ENCODE results near the gene RBM23. TPM values are rescaled to one million over a fixed set of nuclear protein-coding genes. Genes with fewer than 3 reads are reported as not detected.
A peak's percentile ranks its signal among the peaks of the same experiment; 100 is the strongest.
"Not testable (repeated sequence)": the region's sequence is repeated elsewhere in the genome, so short reads cannot be mapped to it uniquely, and the experiment has no call there.

RBM23 gene
- total RNA-seq, 1 experiment from 2014 or later = 78.0 TPM

- in situ Hi-C loops (cut with HindIII; ENCODE audit: low sequenced_read_pairs) = no loop called here
- peak; percentile 68 for DNase-seq (ENCODE audit: low spot score)
Measured at GRCh38 chr14:22872033-22872832, 46.7 kb downstream of the RBM23 start.

DNA sequence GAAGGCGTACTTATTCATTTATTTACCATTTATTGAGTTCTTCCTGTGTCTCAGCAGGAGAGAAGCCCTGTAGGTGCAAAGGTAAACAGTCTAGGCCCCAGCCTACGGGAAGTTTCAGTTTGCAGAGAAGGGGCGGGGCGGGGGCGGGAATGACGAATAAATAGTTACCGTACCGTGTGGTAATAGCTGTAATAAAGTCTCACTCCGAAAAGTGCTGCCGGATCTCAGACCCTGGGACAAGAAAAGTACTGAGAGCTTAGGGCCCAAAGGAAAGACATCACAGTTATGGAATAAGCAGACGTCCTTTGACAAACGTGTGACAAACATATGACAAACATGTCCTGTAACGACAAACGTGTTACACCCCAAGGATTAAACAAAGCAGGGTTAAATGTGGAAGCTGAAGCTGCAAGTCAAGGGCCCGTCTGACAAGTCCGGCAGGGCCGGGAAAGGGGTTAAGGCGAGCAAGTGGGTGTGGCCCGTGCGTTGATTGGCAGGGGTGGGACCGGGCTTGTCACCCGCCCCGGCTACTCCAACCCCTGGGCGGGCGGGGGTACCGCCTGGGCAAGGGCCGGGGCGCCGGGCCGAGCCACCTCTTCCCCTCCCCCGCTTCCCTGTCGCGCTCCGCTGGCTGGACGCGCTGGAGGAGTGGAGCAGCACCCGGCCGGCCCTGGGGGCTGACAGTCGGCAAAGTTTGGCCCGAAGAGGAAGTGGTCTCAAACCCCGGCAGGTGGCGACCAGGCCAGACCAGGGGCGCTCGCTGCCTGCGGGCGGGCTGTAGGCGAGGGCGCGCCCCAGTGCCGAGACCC is 47.5 kb downstream of the RBM23 start, which contains the start of gene LRP10:
Gene LRP10, plus strand, starts transcription at position 517 of the 809 bp plus-strand sequence. CDS start 564 bp downstream, outside the sequence.
- in situ Hi-C loops (cut with HindIII; ENCODE audit: low sequenced_read_pairs) = no loop called here
- DNase-seq (ENCODE audit: low spot score) = peak; percentile 71

DNA sequence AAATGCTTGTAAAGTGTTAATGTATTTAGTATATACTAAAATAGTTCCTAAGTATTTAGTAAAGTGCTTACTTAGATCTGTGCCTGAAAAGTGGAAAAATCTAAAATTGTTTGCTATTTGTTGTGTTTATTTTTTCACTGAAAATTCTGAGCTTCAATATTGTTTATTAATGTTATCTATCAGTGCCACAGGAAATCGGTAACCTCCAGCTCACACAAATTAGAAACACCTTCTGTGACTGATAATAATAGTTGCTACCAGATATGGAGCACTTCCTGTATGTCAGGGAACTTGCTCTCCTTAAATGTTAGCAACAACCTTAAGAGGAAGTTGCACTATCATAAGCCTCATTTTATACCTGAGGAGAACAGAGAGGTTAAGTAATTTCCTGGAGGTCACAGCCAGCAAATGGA is 48.1 kb downstream of the RBM23 start:
- in situ Hi-C loops (cut with HindIII; ENCODE audit: low sequenced_read_pairs) = no loop called here

DNA sequence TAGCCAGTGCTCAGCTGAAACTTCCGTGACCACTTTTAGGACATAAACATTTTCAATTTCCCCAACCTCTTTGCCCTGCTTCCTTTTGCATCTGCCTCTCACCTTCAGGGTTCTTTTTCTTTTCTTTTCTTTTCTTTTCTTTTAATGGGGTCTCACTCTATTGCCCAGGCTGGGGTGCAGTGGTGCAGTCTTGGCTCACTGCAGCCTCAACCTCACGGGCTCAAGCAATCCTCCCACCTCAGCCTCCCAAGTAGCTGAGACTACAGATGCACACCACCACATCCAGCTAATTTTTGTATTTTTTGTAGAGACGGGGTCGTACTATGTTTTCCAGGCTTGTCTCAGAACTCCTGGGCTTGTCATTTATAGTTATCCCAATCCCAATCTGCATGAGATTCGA is 52.1 kb downstream of the RBM23 start:
- in situ Hi-C loops (cut with HindIII; ENCODE audit: low sequenced_read_pairs) = no loop called here
- DNase-seq (ENCODE audit: low spot score) = no peak

More for the DNA sequence above, 48.1 kb downstream of the RBM23 start:
- no peak for DNase-seq (ENCODE audit: low spot score)

- in situ Hi-C loops (cut with HindIII; ENCODE audit: low sequenced_read_pairs) = no loop called here
- DNase-seq (ENCODE audit: low spot score) = no peak
Measured at GRCh38 chr14:22865424-22866405, 53.2 kb downstream of the RBM23 start.

GRCh38 chr14:22864979-22865378 is 54.0 kb downstream of the RBM23 start:
- no peak for DNase-seq (ENCODE audit: low spot score)
- in situ Hi-C loops (cut with HindIII; ENCODE audit: low sequenced_read_pairs) = no loop called here

- in situ Hi-C loops (cut with HindIII; ENCODE audit: low sequenced_read_pairs) = no loop called here
- no peak for DNase-seq (ENCODE audit: low spot score)
Measured at GRCh38 chr14:22861651-22862050, 57.3 kb downstream of the RBM23 start.

GRCh38 chr14:22860377-22860776 is 58.6 kb downstream of the RBM23 start:
- in situ Hi-C loops (cut with HindIII; ENCODE audit: low sequenced_read_pairs) = not testable (repeated sequence)

DNA sequence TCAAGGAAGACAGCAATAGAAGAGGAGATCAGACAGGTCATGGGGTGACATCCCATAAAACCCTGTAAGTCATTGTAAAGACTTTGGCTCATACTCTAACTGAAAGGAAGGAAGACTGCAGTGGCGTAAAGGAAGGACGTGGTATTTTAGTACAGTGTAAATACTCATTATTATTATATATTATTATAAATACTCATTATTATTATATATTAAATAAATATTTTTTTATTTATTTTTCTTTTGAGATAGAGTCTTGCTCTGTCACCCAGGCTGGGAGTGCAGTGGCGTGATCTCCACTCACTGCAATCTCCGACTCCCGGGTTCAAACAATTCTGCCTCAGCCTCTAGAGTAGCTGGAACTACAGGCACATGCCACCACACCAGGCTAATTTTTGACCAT is 62.5 kb downstream of the RBM23 start:
- DNase-seq (ENCODE audit: low spot score) = no peak
- in situ Hi-C loops (cut with HindIII; ENCODE audit: low sequenced_read_pairs) = no loop called here

More at GRCh38 chr14:22860377-22860776, 58.6 kb downstream of the RBM23 start:
- DNase-seq (ENCODE audit: low spot score) = not testable (repeated sequence)

DNA sequence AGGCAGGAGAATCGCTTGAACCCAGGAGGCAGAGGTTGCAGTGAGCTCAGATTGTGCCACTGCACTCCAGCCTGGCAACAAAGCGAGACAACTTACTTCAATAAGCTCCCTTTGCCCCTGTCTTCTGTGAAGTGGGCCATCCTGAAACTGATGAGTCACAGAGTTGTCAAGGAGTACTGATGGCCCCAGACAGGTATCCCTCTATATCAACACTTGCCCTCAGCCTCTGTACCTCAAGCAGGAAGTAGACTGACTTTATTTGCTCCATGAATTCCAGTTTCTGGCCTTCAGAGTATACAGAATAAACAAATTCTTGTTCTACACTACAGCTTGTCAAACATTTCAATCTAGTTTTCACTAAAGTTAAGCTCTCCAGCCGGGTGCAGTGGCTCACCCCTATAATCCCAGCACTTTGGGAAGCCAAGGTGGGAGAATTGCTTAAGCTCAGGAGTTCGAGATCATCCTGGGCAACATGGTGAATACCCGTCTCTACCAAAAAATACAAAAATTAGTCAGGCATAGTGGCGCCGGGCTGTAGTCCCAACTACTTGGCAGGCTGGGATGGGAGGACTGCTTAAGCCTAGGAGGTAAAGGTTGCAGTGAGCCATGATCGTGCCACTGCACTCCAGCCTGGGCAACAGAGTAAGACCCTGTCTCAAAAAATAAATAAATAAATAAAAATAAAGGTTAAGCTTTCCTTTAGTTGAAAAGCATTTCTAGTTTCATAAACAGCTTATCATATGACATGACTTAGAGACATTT is 63.8 kb downstream of the RBM23 start:
- in situ Hi-C loops (cut with HindIII; ENCODE audit: low sequenced_read_pairs) = no loop called here
- DNase-seq (ENCODE audit: low spot score) = no peak

DNA sequence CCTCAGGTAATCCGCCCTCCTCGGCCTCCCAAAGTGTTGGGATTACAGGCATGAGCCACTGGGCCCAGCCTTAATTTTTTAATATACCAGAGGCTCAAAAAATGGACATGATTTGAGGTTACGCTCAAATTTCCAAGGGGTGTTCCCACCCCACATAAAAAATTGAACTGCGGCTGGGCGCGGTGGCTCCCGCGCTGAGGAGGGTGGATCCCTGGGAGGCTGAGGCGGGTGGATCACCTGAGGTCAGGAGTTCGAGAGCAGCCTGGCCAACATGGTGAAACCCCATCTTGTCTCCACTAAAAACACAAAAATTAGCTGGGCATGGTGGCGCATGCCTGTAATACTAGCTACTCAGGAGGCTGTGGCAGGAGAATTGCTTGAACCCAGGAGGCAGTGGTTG is 64.7 kb downstream of the RBM23 start:
- DNase-seq (ENCODE audit: low spot score); in situ Hi-C loops (cut with HindIII; ENCODE audit: low sequenced_read_pairs): not testable (repeated sequence)

GRCh38 chr14:22852940-22853767 is 65.8 kb downstream of the RBM23 start:
- DNase-seq (ENCODE audit: low spot score) = peak; percentile 64
- in situ Hi-C loops (cut with HindIII; ENCODE audit: low sequenced_read_pairs) = no loop called here

- in situ Hi-C loops (cut with HindIII; ENCODE audit: low sequenced_read_pairs) = no loop called here
- no peak for DNase-seq (ENCODE audit: low spot score)
Measured at GRCh38 chr14:22852599-22852939, 66.4 kb downstream of the RBM23 start.

DNA sequence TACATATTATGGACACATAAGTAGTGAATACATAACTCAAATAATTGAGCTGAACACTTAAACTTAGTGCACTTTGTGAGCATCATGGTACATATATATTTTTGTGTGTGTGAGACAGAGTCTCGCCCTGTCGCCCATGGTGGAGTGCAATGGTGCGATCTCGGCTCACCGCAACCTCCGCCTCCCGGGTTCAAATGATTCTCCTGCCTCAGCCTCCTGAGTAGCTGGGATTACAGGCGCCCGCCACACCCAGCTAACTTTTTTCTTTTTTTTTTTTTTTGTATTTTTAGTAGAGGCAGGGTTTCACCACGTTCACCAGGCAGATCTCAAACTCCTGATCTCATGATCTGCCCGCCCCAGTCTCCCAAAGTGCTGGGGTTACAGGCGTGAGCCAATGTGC is 66.8 kb downstream of the RBM23 start:
- DNase-seq (ENCODE audit: low spot score); in situ Hi-C loops (cut with HindIII; ENCODE audit: low sequenced_read_pairs): not testable (repeated sequence)

- peak; percentile 41 for DNase-seq (ENCODE audit: low spot score)
- in situ Hi-C loops (cut with HindIII; ENCODE audit: low sequenced_read_pairs) = no loop called here
Measured at GRCh38 chr14:22850944-22851764, 67.8 kb downstream of the RBM23 start.

DNA sequence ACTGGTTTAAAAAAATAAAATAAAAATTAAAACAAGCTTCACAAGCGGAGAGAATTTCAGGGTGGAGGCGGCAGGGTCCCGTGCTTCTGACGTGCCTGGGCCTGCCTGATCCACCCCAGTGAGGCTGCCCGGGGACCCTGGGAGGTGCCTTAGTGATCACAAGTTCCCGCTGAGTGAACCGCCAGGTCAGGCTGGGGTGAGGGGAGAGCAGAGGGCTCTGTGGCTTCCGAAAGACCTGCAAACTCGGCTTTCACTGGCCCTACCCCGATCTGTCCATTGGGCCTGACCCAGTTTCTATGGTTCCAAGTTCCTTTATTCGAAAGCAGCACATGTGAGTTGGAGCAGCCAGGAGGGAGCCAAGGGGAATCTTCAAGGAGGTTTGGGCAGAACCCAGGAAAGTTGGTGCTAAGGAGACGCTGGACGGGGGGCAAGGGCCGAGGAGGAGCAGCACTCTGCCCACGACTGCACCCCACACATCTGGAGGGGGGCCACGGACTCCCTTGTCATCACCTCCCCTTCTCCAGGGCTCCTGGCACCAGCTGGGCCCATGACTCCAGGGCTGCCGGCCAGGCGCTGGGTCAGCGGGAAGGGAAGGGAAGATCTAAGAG is 69.6 kb downstream of the RBM23 start:
- in situ Hi-C loops (cut with HindIII; ENCODE audit: low sequenced_read_pairs) = no loop called here
- DNase-seq (ENCODE audit: low spot score) = peak; percentile 45
